Measurements from ENCODE around the gene CDK17.
"Not testable (repeated sequence)": the region's sequence is repeated elsewhere in the genome, so short reads cannot be mapped to it uniquely, and the experiment has no call there.

The CDK17 gene

DNA sequence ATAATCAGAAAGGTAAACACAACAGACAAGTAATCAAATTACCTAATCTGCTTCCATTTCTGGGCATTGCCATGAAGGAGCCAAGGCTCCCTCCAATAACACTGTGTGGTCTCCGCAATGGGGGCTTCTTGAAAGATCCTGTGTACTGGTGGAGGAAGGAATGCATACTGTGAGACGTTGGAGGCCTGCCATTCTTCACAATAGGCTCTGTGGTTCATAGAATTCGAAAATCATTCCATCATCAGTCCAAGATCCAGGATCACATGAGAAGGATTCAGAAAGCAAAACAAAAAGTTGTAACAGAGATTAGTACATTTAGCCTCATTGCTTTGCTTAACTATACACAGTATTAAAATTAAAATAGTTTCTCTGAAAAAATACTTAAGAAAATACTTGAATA is 76.3 kb downstream of the CDK17 start:
- in situ Hi-C loops (cut with MboI; ENCODE audit: low sequenced_read_pairs): no loop called here

DNA sequence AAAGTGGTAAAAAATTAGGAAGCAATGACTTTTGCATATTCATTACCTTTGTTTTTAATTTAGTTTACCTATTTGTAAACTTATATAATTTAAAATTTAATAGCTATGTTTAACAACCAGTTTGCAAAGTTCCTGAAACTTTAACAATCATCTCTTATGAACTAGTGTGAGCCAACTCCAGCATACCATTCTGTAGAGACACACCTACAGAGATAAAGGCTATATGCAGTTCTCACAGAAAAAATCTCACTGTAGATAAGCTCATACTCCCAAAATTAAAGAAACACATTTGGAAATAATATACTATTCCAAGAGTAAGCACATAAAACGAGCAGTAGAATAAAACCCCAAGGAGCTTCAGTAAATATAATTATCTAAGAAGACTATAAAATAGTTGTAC is 77.5 kb downstream of the CDK17 start:
- in situ Hi-C loops (cut with MboI; ENCODE audit: low sequenced_read_pairs): no loop called here

DNA sequence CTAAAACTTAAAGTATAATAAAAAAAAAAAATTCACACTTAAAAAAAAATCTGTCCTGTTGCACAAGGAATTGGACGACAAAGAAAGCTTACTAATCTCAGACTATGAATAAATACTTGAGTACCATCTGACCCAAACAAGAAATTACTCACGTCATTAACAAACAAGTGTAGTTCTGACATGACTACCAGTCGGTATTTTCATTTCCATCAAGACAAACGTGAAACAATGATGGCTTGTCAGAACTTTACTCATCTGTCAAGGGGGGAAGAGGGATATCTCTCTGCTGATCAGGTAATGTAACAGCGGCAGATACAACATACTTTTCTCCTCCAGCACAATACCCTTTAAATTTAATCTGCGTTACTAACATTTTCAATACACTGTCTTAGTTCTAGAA is 78.3 kb downstream of the CDK17 start:
- in situ Hi-C loops (cut with MboI; ENCODE audit: low sequenced_read_pairs): no loop called here

DNA sequence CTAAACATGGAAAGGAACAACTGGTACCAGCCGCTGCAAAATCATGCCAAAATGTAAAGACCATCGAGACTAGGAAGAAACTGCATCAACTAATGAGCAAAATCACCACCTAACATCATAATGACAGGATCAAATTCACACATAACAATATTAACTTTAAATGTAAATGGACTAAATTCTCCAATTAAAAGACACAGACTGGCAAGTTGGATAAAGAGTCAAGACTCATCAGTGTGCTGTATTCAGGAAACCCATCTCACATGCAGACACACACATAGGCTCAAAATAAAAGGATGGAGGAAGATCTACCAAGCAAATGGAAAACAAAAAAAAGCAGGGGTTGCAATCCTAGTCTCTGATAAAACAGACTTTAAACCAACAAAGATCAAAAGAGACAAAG is 82.4 kb downstream of the CDK17 start:
- in situ Hi-C loops (cut with MboI; ENCODE audit: low sequenced_read_pairs): not testable (repeated sequence)

DNA sequence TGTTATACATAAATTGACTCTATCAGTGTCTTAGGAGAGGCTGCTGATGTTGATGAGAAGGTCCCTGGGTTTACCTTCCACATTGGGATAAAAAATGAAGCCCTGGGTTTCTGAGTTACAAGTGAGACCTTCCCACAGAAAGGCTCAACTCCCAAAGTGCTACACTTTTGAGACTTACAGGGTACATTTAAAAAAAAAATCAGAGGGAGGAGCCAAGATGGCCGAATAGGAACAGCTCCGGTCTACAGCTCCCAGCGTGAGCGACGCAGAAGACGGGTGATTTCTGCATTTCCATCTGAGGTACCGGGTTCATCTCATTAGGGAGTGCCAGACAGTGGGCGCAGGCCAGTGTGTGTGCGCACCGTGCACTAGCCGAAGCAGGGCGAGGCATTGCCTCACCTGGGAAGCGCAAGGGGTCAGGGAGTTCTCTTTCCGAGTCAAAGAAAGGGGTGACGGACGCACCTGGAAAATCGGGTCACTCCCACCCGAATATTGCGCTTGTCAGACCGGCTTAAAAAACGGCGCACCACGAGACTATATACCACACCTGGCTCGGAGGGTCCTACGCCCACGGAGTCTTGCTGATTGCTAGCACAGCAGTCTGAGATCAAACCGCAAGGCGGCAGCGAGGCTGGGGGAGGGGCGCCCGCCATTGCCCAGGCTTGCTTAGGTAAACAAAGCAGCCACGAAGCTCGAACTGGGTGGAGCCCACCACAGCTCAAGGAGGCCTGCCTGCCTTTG is 84.3 kb downstream of the CDK17 start:
- in situ Hi-C loops (cut with MboI; ENCODE audit: low sequenced_read_pairs): not testable (repeated sequence)

DNA sequence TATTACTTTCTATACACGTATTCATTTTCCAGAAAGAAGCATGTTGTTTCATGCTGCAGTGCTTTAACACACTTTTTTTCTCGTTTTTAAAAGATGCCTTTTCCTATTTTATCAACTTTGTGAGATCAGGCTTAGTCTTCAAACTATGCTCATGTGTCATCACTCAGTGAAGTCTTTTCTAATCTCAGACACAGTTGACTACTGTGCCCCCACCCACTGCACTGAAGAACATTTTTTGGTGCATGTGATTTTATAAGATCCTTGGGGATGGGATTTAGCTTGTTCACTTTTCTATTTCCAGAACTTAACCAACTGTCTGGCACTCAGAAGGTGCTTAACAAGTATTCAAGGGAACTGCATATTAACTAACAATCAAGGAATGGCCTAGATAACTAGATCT is 85.5 kb downstream of the CDK17 start:
- in situ Hi-C loops (cut with MboI; ENCODE audit: low sequenced_read_pairs): no loop called here

DNA sequence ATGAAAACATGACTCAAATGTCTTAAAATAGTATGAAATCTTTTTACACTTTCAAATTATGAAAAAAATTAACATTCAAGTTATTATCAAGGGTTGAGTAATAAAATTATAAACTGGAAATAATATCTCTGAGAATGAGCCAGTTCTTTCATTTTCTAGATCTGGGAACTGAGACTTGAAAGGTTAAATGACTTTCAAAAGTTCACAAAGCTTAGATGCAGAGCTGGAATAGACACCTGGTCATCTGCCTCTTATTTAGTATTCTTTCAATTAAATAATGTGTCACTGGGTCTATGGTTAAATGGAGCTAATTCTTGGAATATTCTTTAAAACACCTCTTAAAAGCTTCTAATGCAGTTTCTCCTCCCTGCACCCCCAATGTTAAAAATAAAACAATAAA is 86.6 kb downstream of the CDK17 start:
- in situ Hi-C loops (cut with MboI; ENCODE audit: low sequenced_read_pairs): no loop called here

DNA sequence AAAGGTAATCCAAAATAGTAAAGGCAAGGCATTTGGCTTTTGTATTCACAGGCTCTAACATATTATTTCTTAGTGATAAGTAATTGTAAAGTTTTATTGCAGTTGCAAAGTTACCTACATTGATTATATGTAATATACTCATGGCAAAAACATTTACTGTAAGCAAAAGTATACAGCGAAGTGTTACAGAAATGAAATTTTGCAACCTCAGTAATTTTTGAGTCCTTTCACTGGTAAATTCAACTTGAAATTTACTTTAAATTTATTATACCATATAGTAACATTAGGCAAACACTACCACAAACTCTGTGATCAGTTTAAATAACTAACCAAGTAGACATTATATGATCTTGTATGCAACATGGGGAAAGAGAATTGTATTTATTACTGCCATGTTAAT is 89.0 kb downstream of the CDK17 start:
- in situ Hi-C loops (cut with MboI; ENCODE audit: low sequenced_read_pairs): no loop called here

DNA sequence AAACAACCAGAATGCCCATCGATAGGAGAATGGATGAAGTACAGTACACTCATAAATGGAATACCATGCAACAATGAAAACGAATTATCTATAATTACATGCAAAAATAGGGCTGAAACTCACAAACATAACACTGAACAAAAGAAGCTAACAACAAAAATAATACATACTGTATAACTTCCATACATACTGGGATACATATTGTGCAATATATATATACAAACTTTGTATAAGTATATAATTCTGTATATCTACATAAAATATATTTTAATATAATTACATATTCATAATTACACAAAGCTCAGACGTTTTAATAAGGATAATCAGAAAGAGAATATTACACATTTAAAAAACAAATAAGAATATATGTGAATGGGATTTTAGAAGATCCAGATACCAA is 90.2 kb downstream of the CDK17 start:
- in situ Hi-C loops (cut with MboI; ENCODE audit: low sequenced_read_pairs): no loop called here

DNA sequence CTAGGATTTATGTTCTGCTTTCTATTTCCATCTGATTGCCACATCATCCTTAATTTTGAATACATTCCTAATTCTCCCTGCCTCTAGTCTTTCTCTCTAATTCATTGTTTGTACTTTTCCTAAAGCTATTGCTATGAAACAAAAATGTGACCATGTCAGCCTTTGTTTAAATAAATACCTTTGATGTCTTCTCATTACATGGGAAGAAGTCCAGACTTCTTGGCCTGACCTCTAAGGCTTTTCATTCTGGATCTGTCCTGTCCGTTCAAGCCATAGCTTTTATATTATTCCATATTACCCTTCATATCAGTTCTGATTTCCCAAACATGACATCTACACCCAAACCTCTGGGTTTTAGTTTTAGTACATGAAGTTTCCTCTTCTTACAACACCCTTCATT is 91.4 kb downstream of the CDK17 start:
- in situ Hi-C loops (cut with MboI; ENCODE audit: low sequenced_read_pairs): no loop called here

DNA sequence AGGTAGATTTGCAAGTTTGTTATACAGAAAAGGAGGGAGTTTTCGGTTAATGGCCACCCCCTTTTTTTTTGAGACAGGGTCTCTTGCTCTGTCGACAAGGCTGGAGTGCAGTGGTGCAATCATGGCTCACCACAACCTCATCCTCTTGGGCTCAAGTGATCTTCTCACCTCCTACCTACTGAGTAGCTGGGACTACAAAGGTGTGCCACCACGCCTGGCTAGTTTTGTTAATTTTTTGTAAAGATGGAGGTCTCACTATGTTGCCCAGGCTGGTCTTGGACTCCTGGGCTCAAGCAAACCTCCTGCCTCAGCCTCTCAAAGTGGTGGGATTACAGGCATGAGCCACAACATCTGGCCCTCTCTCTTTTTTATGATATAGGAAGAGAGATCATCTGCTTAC is 94.6 kb downstream of the CDK17 start:
- in situ Hi-C loops (cut with MboI; ENCODE audit: low sequenced_read_pairs): no loop called here

DNA sequence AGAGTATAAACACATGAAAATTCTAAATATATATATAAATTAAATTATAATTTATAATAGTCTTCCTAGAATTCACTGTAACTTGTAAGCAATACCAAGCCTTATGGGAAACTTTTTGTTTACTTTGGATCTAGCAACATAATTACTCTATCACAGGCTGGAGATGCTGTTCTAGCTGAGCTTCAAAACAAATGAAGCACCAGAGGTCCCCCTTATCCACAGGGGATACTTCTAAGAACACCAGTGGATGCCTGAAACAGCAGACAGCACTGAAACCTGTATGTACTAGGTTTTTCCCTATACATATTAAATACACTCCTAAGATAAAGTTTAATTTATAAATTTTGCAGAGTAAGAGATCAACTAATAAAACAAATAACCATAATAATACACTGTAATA is 96.6 kb downstream of the CDK17 start:
- in situ Hi-C loops (cut with MboI; ENCODE audit: low sequenced_read_pairs): no loop called here

DNA sequence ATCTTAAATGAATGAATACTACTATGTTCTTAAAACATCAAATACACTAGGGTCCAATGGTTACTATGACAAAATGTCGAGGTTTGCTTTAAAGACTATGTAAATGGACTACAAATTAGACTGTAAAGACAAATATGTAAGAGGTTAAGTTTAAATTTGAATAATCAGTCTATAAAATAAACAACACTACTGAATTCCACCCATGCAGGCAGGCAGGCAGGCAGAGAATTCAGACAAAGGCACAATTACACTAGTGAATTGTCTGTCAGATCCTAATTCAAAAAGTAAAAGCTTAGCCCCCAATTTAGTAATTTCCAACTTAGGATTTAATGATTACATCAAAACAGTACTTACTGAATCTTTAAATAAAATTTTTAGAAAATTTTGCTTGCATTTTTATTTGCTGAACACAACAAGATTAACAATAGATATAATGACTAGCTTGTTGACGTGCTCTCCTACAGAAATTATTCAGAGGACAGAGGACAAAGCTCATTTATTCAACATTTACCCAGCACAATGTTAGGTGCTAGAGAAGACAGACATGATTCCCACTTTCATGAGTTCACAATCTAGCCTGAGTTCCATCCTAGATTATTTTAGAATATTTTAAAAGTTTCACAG is 97.4 kb downstream of the CDK17 start:
- in situ Hi-C loops (cut with MboI; ENCODE audit: low sequenced_read_pairs): no loop called here

DNA sequence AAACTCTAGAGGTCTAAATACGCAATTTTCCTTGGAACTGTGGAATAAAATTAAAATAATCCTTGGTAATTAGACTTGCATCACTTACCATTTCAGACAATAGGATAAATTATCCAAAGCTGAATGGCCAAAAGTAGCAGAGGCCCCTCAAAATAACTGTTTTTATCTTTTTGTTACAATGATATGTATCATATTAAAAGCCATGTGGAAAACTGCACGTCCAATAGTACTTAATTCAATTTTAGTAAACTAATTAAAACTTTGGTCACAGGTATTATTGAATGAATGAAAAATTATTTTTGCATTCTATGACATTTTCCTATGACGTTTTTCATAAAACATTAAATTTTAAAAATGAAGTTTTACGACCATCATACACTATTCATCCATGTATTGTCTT is 98.5 kb downstream of the CDK17 start:
- in situ Hi-C loops (cut with MboI; ENCODE audit: low sequenced_read_pairs): no loop called here

DNA sequence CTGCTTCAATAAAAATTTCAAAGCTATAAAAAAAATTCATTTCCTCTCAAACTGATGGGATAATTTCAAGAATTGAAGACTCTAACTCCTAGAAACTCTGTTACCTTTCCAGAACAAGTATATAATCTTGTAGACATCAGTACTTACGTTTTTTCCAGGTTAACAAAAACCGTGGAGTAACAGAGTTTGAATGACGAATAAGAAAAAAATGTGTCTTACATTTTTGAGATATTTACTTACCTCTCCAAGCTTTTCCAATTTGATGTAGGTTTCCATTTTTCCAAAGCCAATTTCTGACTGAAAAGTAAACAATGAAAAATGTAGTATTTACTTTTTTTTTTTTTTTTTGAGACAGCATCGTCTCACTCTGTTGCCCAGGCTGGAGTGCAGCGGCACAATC is 100.2 kb downstream of the CDK17 start:
- in situ Hi-C loops (cut with MboI; ENCODE audit: low sequenced_read_pairs): no loop called here

DNA sequence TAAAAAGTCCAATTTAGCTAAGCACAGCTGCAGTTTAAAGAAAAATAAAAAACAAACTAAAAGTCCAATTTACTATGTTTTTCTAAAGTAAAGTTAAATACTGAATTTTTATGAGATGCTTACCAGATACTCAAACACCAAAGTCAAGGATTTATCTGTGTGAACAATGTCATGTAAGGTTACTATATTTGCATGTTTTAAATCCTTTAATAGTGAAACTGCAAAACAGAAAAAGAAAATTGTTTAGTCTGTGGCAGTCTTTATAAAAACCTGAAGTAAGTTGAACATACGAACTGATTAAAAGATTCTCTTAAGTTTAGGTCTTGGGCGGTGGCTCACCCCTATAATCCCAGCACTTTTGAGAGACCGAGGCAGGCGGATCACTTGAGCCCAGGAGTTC is 102.7 kb downstream of the CDK17 start:
- in situ Hi-C loops (cut with MboI; ENCODE audit: low sequenced_read_pairs): no loop called here

DNA sequence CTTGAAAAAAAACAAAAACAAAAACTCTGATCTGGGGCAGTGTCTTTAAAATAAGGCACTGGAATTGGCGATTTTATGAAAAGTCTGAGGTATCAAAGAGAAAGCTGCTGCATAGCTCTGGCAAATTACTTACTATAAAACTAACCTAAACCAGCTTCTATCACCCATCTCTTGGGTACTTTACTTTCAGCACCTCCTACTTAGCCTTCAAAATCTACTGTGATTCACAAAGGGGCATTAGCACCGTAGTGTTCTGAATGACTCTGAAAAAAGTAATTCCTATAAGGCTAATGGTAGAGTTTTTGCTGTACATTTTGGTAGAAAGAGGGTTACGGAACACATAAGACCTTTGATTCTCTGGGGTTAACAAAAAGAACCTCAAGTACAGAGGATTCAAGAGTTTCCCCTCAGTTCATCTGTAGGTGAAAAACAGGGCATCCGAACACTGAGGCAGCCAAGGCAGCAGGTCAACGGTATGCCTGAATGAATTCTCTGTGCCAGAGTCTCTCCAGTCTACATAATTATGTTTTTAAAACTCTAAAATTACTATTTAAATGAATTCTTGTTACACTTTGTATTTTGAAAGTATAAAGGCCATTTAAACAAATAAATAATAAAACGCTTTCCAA is 104.6 kb downstream of the CDK17 start:
- in situ Hi-C loops (cut with MboI; ENCODE audit: low sequenced_read_pairs): no loop called here

DNA sequence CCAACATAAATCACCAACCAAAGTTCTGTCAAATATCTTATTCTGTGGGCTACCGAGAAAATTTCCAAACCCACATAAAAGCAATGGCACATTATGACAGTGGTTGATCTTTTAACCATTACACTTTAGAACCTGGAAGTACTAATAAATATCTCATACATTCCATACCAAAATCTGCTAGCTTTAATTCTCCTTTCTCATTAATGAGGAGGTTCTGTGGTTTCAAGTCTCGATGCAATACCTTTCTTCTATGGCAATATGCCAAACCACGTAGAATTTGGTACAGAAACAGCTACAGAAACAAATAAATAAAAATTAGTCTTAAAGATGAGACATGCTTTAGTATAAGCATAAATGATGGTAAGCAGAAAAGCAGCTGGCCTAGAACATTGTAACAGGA is 105.4 kb downstream of the CDK17 start:
- in situ Hi-C loops (cut with MboI; ENCODE audit: low sequenced_read_pairs): no loop called here

DNA sequence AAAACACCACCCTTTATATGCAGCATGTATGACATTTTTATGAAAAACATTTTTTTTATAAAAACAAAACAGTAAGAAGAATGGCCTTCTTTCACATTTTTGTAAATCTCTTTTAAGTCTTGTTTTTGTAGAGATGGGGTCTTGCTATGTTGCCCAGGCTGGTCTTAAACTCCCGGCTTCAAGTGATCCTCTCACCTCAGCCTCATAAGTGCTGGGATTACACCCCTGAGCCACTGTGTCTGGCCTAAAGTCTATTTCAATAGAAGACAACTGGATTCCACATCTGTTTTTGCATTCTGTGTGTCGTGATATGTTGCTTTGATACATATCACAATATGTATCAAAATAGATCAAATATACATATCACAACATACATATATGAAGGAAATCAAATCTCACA is 107.1 kb downstream of the CDK17 start:
- in situ Hi-C loops (cut with MboI; ENCODE audit: low sequenced_read_pairs): no loop called here

DNA sequence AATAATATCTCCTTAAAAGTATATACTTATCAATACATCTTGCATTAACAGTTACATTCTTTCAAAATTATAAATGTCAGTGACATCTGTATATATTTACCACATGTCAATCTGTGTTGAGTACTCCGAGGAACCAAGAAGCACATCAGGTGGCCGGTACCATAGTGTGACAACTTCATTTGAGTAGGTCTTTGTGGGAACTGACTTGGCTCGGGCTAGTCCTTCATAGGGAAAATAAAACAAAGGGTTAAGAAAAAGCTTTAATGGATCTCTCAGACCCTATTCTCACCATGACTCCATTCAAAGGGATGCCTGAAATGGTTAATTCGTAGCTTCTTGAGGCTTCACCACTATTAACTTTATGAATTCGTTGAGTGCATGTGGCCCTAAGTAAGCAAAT is 111.2 kb downstream of the CDK17 start:
- in situ Hi-C loops (cut with MboI; ENCODE audit: low sequenced_read_pairs): no loop called here

DNA sequence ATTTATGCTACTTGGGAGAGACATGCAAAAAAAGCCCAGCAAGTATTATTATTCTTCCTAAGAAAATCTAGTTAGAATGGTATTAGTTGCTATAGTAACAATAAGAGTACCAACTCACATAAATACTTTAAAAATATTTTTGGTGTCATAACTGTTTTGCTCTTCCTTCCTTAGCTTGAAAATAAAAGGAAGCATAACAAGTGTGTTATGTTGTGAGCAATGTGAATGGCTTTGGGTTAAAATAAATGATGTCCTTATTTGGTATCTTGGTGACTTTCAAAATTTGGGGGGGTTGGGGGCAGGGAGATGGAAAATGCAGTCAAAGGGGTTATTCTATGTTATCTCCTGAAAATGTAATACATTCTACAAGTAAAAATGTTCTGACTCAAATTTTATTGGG is 115.1 kb downstream of the CDK17 start:
- in situ Hi-C loops (cut with MboI; ENCODE audit: low sequenced_read_pairs): no loop called here

DNA sequence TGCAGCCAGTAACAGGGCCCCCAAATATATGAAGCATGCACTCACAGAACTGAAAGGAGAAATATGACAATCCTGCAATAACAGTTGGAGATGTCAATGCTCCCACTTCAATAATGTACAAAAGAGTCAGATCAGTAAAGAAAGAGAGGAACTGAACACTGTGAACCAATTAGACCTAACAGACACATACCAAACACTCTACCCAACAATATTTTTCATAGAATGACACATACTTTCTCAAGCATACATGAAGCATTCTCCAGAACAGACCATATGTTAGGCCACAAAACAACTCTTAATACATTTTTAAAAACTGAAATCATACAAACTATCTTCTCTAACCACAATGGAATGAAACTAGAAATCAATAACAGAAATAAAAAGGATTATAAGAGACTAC is 125.9 kb downstream of the CDK17 start:
- in situ Hi-C loops (cut with MboI; ENCODE audit: low sequenced_read_pairs): no loop called here
